Jurkat, Clone E6-1 (cell line): ENCODE measurements around the gene CSH2.
A peak's percentile ranks its signal among the peaks of the same experiment; 100 is the strongest.
"Not testable (repeated sequence)": the region's sequence is repeated elsewhere in the genome, so short reads cannot be mapped to it uniquely, and the experiment has no call there.

Experiments
- DNase-seq: peaks from one replicate; pipeline ENCODE4 v3.0.0-alpha.2; 2011; ENCODE audit warnings: low read depth, low spot score
- H3K4me3 ChIP-seq: 2 replicates; pipeline ENCODE4 v1.5.1; 2011; ENCODE audit warnings: mild to moderate bottlenecking, low read length, control low read depth, moderate library complexity

Gene CSH2

DNA sequence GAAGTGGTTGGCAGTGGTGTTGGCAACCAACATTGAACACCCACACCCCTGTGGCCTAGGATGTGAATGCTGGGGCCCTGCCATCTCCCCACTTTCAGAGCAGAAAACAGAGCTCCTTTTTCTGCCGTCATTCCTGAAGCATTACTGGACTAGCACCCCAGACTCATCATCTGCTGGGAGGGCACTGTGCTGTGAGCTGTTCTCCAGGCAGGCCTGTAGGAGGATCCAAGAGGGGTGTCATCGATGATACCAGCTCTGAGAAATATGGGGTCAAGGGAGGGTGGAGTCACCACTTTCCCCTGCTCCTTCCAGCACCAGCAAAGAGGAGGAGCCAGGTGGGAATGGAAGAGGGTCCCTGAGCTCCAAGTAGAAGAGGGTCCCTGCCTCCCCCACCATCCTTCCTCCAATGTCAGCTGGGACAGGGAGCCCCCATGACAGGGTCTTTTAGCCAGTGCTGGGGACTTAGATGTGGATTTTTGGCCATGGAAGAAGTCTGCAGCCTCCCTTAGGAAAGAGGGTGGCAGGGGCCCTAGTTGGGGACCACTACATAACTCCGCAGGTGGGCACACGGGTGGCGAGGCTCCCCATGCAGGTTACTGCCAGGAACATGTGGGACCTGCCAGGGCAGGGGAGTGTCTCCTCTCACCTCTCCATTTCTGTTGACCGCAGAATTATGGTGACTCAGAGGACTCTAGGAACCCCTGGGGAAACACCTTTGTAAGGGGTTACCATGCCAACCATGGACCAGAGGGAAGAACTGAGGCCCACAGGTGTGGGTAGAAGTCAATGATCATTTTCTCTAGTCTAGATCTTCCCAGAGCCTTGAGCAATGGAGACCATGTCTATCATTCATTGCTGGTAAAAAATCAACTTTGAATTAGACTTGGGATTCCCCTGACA lies 25.7 kb upstream of the CSH2 start:
- not testable (repeated sequence) for H3K4me3 ChIP-seq, DNase-seq

GRCh38 chr17:63896524-63897354 lies 23.3 kb upstream of the CSH2 start, which contains the start of gene CSH1:
TSS of gene CSH1 (minus strand) at chr17:63896574. CDS start at chr17:63896511, 63 bp downstream.
- H3K4me3 ChIP-seq, DNase-seq: not testable (repeated sequence)

DNA sequence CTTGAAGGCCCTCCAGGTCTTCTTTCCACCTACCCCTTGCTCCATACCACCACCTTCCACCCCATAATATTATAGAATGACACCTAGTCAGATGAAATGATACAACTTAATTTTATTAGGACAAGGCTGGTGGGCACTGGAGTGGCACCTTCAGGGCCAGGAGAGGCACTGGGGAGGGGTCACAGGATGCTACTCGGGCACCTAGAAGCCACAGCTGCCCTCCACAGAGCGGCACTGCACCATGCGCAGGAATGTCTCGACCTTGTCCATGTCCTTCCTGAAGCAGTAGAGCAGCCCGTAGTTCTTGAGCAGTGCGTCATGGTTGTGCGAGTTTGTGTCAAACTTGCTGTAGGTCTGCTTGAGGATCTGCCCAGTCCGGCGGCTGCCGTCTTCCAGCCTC lies 21.3 kb upstream of the CSH2 start:
- DNase-seq: not testable (repeated sequence)

DNA sequence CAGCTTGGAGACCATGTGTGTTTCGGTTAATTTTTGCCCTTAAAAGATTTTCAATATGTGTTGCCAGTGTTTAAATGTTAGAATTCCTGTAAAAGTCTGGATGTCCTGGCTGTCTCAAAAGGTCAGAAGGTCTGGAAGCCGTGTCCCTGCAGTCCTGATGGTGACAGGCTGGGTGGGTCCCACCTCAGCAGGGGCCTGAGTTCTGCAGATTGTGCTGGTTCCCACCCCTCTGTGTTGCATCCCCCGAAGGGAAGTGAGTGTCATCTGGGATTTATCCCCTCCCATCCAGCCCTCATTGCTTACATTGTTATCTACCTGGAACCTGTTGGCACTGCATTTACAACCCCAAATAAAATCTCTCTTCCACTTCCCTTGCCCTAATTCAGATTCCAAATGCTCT lies 20.5 kb upstream of the CSH2 start:
- H3K4me3 ChIP-seq, DNase-seq: not testable (repeated sequence)

More for the DNA sequence above, 21.3 kb upstream of the CSH2 start:
- H3K4me3 ChIP-seq: not testable (repeated sequence)

DNA sequence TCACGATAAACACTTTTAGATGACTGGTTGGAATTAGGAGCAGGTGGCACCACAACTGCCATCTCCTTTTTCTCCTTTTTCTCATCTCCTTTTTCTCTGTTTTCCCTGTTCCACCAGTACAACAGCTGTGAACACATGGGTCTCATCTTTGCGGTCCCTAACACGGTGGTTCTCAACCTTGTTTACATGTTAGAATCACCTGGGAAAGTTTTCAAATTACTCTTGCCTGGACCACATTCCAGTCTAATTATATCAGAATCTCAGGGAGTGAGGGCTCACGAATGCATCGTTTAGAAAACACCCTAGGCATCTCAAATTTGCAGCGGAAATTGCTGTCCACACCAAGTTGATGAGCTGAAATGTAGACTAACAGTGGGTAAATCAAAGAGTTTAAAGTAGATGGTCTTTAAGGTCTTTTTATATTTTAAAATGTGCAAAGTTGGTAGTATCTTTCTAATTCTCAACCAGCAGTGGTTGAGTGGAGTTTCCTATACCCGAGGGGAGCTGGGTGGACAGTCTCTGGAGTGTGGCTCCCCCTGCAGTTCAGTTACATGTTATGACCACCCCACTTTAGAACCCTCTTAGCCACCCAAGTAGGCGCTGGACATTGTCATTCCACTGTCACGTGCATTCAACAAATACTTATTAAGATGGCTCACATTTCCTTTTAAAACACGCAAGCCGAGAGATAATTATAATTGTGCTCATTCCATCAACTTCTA lies 19.0 kb upstream of the CSH2 start:
- not testable (repeated sequence) for H3K4me3 ChIP-seq, DNase-seq

GRCh38 chr17:63889026-63889848 lies 15.8 kb upstream of the CSH2 start:
- not testable (repeated sequence) for DNase-seq, H3K4me3 ChIP-seq

GRCh38 chr17:63885119-63885518 lies 11.6 kb upstream of the CSH2 start:
- not testable (repeated sequence) for DNase-seq, H3K4me3 ChIP-seq

DNA sequence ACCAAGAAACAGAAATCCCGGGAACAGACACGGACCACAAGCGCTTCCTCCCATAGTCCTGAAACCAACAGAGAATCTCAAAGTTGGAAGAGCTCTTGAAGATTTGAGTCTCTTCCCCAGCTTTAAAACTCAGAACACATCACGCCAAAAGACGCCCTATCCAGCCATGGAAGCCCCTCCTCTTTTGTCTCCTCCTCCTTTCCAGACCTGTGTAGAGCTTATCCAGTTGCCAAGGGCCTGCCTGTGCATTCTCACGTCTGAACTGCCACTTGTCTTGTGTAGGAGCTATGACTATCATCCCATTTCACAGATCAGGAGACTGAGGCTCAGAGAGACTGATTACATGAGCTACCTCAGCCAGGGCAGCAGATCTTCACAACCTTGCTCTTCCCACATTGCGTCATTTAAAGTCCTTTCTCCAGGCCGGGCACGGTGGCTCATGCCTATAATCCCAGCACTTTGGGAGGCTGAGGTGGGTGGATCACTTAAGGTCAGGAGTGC lies 9.2 kb upstream of the CSH2 start:
- H3K4me3 ChIP-seq, DNase-seq: not testable (repeated sequence)

- DNase-seq: peak; percentile 41
- H3K4me3 ChIP-seq: no peak within 1 kb of the TSS
Measured at GRCh38 chr17:63881935-63882601, 8.6 kb upstream of the CSH2 start, which contains the start of gene GH2. TSS of gene GH2 (minus strand) at chr17:63881944. CDS start at chr17:63881801, 143 bp downstream.

DNA sequence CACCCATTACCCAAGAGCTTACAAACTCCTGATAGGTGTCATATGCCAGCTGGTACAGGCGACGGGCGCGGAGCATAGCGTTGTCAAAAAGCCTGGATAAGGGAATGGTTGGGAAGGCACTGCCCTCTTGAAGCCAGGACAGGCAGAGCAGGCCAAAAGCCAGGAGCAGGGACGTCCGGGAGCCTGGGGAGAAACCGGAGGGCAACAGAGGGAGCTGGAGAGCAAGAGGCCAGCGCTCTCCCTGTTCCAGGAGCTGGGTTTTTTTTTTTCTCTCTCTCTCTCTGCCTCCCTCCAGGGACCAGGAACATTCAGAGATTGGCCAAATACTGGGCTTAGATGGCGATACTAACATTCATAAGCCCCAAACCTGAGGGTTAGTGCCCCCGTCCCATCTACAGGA lies 7.9 kb upstream of the CSH2 start:
- DNase-seq, H3K4me3 ChIP-seq: not testable (repeated sequence)

DNA sequence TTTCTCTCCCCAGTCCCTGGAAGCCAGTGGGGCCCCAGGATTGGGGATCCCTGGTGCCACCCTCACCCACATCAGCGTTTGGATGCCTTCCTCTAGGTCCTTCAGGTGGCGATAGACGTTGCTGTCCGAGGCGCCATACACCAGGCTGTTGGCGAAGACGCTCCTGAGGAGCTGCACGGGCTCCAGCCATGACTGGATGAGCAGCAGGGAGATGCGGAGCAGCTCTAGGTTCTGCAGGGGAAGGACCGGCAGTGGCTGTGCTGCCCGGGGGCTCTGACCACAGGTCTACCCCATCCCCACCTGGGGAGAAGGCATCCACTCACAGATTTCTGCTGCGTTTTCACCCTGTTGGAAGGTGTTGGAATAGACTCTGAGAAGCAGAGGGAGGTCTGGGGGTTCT lies 7.2 kb upstream of the CSH2 start:
- DNase-seq: no peak
- H3K4me3 ChIP-seq: no peak overlapping the region

DNA sequence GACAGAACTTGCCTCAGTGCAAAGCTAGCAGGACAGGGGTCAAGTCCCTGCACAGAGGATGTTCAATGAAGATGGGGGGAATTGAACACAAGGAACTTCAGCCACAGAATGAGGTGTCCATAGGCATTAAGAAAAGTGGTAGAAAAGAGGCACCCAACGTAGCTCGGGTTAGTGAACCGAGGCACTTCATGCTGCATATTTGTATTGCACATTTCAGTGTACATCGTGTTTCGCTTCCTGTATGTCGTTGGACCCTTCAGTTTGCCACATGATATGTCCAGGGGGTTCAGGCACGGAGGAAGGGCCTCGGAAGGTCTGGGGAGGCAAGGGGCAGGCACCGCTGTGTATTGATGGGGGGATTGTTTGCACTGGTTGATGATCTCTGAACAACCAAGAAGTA lies 4.9 kb upstream of the CSH2 start:
- not testable (repeated sequence) for DNase-seq, H3K4me3 ChIP-seq

GRCh38 chr17:63874693-63875092 lies 1.2 kb upstream of the CSH2 start:
- not testable (repeated sequence) for H3K4me3 ChIP-seq, DNase-seq

- H3K4me3 ChIP-seq, DNase-seq: not testable (repeated sequence)
Measured at GRCh38 chr17:63874061-63874626, 667 bp upstream of the CSH2 start.

GRCh38 chr17:63871646-63872365 lies 1.7 kb downstream of the CSH2 start:
- not testable (repeated sequence) for H3K4me3 ChIP-seq, DNase-seq

DNA sequence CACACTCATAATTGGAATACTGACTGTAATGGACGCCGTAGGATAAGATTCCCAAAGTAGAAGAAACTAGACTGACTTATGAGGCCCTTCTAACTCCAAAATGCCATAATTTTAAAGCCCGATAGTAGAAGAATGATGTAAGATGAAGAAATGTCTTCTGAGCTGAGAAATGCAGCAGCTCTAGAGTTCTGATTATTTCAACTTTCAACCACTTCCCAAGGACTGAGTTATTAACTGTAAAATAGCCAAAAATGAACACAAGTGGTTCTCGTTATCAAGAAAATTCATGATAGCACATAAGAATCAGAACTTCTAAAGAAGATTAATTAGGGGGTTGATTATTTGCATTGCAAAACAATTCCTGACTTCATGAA lies 3.2 kb downstream of the CSH2 start:
- not testable (repeated sequence) for H3K4me3 ChIP-seq, DNase-seq
